ENCODE measurements around the gene SKA3. TPM values are rescaled to one million over a fixed set of nuclear protein-coding genes. Genes with fewer than 3 reads are reported as not detected.
"Not testable (repeated sequence)": the region's sequence is repeated elsewhere in the genome, so short reads cannot be mapped to it uniquely, and the experiment has no call there.

SKA3 gene
- 10 to 100 TPM; 10.9 to 13.8 (median 12.4) TPM for polyA plus RNA-seq (ENCODE audit: insufficient read length in 4 of 4)

DNA sequence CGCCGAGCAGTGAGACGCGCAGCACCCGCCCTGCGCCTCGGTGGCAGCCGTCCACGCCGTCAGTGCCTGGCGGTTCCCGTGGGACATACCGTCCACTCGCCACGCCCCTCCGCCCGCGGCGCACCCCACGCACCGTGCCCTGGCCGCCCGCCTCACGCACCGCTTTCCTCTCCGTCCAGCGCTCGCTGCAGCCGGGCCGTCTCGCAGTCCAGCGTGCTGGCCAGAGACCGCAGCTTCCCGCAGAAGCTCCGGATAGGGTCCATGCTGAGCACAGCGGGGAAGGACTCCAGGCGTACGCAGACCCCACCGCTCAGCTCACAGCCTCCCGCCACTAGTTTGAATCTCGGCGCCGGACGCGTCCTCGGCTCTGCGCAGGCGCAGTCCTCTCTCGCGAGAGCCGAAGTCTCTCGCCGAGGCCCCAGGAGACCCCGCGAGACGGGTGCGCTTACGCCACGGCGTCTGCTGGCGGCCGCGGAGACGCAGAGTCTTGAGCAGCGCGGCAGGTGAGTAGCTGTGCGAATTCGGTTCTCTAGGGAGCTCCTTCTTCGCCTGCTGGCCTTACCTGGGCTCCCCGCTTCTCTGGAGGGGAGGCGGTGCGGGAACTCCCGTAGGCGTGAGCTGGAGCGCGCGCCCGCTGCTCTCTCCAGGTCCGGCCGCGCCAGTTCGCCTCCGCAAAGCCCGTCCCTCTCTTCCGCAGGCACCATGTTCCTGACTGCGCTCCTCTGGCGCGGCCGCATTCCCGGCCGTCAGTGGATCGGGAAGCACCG lies at the start of gene SKA3, which contains the start of gene MRPL57:
Gene SKA3 (minus strand): TSS at position 338 of the 767 bp plus-strand sequence. CDS start 75 bp downstream, at position 263.
Gene MRPL57 (plus strand): TSS at position 444 of the 767 bp plus-strand sequence. CDS start 259 bp downstream, at position 703.
- peak; percentile 87 to 92 (median 89) for DNase-seq (ENCODE audit: low read depth in 4 of 4, low spot score in 3 of 4)

DNA sequence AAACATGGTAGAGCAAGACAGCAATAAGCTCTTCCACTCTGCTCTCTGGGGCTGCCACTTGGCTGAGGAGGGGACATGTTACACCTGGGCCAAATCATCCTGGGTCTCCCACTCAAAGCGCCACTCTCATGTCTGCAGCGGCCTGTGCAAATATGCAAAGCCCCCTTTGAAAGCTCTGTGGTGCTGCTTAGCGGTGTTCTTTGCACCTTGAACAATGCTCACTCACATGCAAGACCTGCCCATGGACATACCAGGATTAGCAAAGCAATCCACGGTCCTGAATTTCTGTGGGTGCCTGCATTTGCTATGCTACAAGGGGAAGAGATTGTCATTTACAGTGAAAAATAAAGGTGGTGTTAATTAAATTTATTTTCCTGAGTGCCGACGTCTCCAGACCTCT lies 48.7 kb upstream of the SKA3 start:
- no peak for DNase-seq (ENCODE audit: low read depth in 4 of 4, low spot score in 3 of 4)

GRCh38 chr13:21221268-21221667 lies 44.9 kb upstream of the SKA3 start:
- DNase-seq (ENCODE audit: low read depth in 4 of 4, low spot score in 3 of 4), result no peak

DNA sequence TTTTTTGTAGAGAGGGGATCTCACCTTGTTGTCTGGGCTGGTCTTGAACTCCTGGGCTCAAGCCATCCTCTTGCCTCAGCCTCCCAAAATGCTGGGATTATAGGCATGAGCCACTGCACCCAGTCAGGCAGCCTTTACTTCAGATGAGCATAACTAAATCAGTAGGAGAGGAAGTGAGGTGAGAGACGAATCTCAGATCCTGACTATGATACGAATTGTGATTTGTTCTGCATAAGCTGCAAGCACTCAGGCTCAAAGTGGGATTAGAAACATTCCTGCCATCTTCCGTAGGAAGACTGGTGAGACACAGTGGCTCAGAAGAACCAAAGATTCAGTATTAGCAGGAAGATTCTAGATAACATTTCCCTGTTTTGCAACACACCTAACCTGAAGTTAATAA lies 43.4 kb upstream of the SKA3 start:
- not testable (repeated sequence) for DNase-seq (ENCODE audit: low read depth in 4 of 4, low spot score in 3 of 4)

- DNase-seq (ENCODE audit: low read depth in 4 of 4, low spot score in 3 of 4), result no peak
These were observed 42.7 kb upstream of the SKA3 start for GRCh38 chr13:21219036-21219381.

GRCh38 chr13:21218351-21219035 lies 42.1 kb upstream of the SKA3 start:
- DNase-seq (ENCODE audit: low read depth in 4 of 4, low spot score in 3 of 4), result no peak

- DNase-seq (ENCODE audit: low read depth in 4 of 4, low spot score in 3 of 4), result no peak
These were observed 40.0 kb upstream of the SKA3 start for GRCh38 chr13:21216332-21216731.

- DNase-seq (ENCODE audit: low read depth in 4 of 4, low spot score in 3 of 4), result not testable (repeated sequence)
These were observed 39.1 kb upstream of the SKA3 start for GRCh38 chr13:21215419-21215818.

GRCh38 chr13:21212138-21212775 lies 35.9 kb upstream of the SKA3 start:
- DNase-seq (ENCODE audit: low read depth in 4 of 4, low spot score in 3 of 4), result no peak

- no peak for DNase-seq (ENCODE audit: low read depth in 4 of 4, low spot score in 3 of 4)
These were observed 32.4 kb upstream of the SKA3 start for GRCh38 chr13:21208652-21209154.

- no peak for DNase-seq (ENCODE audit: low read depth in 4 of 4, low spot score in 3 of 4)
These were observed 26.6 kb upstream of the SKA3 start for GRCh38 chr13:21202767-21203531.

DNA sequence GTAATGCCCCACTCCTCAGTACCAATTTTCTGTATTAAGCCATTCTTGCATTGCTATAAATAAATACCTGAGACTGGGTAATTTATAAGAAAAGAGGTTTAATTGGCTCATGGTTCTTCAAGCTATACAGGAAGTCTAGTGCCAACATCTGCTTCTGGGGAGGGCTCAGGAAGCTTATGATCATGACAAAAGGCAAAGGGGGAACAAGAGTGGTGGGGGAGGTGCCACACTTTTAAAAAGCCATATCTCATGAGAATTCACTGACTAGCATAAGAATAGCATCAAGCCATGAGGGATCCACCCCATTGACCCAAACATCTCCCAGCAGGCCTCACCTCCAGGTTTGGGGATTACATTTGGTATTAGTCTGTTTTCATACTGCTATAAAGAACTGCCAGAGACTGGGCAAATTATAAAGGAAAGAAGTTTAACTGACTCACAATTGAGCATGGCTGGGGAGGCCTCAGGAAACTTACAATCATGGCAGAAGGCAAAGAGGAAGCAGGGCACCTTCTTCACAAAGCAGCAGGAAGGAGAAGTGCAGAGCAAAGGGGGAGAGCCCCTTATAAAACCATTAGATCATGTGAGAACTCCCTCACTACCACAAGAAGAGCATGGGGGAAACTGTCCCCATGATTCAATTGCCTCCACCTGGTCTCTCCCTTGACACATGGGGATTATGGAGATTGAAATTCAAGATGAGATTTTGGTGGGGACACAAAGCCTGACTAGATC lies 25.3 kb upstream of the SKA3 start:
- DNase-seq (ENCODE audit: low read depth in 4 of 4, low spot score in 3 of 4), result not testable (repeated sequence)

DNA sequence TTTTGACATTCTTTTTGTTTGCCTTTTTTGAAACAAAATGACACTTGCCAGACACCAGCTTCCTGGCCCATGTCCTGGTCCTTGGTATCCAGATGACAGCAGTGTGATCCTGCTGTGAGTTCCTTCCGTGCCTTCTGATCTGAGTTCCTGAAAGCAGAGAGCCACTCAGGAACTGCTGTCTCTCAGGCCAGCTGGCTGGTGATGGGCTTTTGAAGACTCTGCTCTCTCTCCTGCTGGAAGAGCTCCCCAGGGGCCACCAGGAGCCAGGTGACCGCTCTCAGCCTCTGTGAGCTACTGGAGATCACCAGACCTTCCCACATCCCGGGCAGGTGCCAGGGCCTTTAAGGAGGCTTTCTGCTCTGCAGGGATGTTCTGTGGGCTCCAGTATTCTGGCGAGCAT lies 22.0 kb upstream of the SKA3 start:
- DNase-seq (ENCODE audit: low read depth in 4 of 4, low spot score in 3 of 4), result not testable (repeated sequence)

DNA sequence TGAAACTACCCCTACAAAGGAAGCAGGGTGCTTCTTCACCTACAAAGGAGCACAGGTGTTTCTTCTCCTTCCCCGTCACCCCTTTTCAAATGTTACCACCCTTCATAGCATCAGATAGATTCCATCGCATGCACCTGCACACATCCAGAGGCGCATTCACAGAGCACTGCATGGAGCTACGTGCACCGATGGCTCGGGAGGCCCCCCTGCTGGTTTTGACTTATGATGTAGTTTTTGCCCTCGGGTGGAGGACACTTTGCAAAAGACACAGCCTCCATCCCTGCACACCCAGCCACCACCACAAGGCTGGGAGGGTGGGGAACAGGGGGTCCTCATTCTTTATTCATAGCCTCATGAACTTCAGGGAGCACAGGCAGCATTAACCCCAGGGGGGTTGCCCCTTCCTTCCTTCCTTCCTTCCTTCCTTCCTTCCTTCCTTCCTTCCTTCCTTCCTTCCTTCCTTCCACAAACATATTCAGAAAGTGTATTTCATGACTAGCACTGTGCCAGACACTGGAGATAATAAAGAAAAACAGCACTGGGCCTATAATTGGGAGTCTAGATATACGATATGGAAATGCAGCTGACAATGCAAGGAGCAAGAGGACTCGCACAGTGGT lies 21.4 kb upstream of the SKA3 start:
- DNase-seq (ENCODE audit: low read depth in 4 of 4, low spot score in 3 of 4), result not testable (repeated sequence)

GRCh38 chr13:21194756-21195155 lies 18.4 kb upstream of the SKA3 start:
- DNase-seq (ENCODE audit: low read depth in 4 of 4, low spot score in 3 of 4), result not testable (repeated sequence)

DNA sequence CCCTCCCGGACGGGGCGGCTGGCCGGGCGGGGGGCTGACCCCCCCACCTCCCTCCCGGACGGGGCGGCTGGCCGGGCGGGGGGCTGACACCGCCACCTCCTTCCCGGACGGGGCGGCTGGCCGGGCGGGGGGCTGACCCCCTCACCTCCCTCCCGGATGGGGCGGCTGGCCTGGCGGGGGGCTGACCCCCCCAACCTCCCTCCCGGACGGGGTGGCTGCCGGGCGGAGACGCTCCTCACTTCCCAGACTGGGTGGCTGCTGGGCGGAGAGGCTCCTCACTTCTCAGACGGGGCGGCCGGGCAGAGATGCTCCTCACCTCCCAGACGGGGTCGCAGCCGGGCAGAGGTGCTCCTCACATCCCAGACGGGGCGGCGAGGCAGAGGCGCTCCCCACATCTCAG lies 10.1 kb upstream of the SKA3 start:
- DNase-seq (ENCODE audit: low read depth in 4 of 4, low spot score in 3 of 4), result not testable (repeated sequence)

GRCh38 chr13:21181671-21182070 lies 5.3 kb upstream of the SKA3 start:
- no peak for DNase-seq (ENCODE audit: low read depth in 4 of 4, low spot score in 3 of 4)

GRCh38 chr13:21176982-21177284 lies 581 bp upstream of the SKA3 start:
- DNase-seq (ENCODE audit: low read depth in 4 of 4, low spot score in 3 of 4), result peak in 2 of 4 donors; percentile 27 to 38

DNA sequence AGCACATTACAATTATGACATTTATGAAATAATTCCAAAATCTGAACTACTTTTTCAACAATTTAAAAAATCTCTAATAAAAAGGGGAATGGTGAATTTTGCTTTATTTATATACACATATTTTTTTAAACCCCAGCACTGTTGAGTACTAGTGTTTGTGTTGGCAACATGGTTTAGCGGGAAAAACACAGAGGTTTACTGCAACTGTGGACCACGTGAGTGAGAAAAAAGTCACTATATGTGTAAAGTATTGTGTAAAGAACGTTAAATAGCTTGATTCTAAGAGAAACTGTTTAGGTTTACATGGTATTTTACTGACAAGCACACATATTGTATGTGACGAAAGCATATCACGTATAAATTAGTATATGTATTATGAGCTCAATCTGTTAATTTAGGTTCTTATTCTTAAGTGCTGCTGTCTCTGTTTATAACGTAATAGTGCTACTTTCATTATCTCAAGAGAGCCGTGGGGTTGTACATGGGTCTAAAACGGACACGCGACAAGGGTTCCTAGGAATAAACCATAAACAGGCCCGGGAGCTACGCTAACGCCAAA lies 617 bp downstream of the SKA3 start:
- DNase-seq (ENCODE audit: low read depth in 4 of 4, low spot score in 3 of 4), result peak in 1 of 4 donors; percentile 7

All from right renal pelvis (tissue), 4 donors.